HUDEP-2 (cell line): ENCODE results near the gene OGDHL.
"Not testable (repeated sequence)": the region's sequence is repeated elsewhere in the genome, so short reads cannot be mapped to it uniquely, and the experiment has no call there.

ENCODE experiments used
- DNase-seq, 76 experiments: peaks; one replicate each; lab custom pipeline; 2025; ENCODE audit not compliant: unreplicated experiment in 76 of 76; lab: John Stamatoyannopoulos, UW

The OGDHL gene

DNA sequence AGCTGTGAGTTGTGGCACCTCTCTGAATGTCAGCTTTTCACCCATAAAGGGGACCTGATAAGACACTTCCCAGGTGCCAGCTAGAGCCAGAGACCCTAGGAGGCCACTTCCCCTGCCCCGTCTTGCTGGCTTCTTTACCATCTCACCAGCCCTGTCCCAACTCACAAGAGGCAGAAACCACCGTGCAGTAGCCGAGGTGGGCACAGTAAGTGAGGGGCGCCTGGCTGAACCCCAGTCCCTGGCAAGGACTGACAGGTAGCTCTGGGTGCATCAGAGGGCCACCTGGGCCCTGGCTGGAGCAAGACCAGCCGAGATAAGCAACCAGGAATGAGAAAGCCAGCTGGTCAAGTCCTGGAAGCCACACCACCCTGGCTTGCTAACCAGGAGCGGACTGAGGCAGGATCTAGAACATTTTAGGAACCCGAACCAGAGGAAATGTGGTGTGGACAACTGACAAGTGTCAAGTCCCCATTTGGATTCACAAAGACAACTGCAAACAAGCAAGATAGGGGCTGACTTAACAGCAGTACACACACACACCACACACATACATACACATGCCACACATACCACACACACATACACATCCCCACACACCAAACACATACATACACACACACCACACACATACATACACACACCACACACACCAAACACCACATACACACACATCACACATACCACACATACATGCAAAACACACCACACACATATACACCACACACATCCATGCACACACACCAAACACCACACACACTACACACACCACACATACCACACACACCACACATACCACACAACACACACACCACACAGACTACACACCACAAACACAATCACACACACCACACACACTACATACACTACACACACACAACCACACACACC is 20.8 kb downstream of the OGDHL start:
- DNase-seq, result no peak

DNA sequence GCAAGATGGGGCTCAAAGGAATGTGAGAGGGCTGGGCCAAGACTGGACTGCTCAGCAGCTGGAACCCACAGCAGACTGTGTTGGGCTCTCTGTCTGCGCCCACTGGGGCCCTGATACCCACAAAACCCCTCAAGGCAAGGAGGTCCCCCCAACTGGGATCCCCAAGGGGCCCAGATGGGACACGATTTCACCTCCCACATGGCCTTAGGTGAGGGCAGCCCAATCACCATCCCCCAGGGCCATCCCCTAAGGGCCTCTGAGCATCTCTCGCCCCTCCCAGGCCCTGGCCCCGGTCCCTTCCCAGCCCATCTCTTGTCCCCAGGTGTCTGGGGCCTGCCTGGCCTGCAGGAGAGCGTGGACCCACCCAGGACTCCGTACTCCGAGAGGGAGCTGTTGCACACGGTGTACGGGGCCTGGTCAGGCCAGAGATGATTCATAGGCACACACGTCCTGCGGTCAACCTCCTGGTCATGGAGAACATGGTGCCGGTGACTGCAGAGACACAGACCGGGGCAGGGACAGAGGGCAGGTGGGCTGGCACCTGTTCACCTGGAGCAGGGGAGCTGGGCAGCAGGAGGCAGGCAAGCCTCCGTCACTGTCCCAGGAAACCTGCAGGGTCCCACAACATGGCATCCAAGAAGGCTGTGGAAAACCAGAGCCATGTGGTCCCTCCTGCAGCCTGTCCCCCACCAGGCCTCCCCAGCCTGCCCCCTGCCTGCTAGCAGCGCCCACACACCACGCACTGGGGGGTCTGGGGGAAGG is 21.6 kb downstream of the OGDHL start:
- no peak for DNase-seq

DNA sequence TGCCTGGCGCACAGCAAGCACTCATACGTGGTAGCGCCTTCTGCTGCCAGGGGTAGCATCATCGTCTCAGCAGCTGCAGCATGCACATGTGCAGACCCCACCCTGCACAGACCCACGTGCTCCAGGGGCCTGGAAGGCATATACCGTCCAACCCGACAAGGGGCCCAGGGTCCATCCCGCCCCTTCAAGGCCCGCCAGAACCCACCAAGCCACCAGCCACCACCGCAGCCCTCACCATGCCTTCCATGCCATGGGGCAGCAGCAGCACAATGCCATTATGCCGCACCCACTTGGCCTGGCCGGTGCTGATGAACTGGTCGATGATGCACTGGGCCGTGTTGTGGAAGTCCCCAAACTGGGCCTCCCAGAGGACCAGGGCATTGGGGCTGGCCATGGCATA is 22.7 kb downstream of the OGDHL start:
- no peak for DNase-seq

DNA sequence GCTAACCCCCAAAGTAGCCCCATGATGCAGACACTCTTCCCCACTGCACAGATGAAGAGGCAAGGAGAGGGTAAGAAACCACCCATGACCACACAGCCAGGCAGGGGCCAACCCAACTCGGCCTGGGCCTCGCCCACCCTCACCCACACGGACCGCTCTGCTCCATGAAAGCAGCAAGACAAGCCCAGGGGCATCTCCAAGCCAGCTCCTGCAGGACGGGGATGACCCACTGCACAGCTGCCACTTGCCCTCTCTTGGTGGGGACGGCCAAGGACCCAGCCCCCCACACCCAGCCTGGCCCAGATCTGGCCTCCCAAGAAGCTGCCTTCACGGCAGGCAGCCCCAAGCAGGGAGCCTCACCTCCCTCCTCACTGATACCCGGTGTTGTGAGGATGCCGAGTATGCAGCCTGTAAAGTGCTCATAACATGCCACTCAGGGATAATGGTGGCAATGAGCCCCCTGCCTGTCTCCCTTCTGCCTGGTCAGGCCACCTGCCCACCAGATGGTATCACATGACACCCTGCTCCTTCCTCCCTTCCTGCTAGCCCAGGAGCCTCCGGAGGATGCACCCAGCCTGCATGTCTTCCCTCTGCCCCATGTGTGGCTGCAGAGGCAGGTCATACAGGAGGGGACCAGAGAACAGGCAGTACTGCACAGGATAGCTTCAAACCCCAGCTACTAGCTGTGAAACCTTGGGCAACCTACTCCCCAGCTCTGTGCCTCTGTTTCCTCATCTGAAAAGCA is 23.3 kb downstream of the OGDHL start:
- no peak for DNase-seq

DNA sequence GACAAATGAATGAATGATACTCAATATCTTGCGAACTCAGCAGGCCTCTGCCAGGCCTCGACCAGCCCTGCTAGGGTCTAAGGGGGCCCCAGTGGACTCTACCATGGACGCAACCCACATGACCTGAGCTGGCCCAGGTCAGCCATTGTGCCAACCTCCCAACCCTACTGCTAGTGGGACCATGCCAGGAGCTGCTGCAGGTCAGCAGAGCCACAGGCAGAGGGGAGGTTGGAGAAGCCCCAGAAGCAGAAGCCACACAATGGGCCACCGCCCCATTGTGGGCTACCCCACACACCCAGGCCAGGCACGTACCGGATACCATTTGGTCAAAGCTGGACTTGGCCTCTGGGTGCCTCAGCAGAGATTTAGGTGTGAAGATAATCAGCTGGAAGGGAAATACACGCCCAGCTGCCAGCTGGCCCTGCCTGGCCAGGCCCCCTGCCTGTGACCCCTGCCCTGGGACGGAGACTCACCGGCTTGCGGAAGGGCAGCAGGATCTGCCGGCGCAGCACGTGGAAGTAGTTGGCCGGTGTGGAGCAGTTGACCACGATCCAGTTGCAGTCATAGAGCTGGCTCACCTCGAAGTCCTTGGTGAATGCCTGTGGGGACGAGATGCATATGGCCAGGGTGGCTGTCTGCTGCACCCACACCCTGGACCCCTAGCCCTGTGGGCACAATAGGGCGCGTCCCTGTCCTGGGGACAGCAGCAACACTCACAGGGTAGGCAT is 24.5 kb downstream of the OGDHL start:
- no peak for DNase-seq

DNA sequence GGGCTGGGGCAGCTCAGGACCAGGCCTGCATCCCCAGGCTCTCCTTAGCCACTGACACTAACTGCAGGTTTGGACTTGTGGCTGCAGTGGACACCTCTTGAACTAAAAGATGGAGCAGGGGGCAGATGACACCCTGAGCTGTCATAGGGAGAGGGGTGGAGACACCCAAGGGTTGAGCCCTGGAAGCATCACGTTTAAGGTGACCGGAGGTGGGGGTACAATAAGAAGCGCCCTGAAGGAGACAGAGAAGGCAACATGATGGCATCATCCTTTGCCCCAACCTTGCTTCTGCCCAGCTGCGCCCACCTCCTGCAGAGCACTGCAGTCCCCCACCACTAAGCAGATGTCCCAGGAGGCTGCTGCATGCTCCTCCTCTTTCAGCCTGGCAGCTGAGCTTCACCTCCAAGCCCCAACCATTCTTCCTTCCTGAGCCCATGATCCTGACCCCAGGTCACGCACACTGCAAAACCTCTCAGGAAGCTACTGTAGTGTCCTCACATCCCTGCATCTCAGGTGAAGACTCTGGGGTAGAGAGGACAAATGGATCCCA is 25.5 kb downstream of the OGDHL start:
- DNase-seq, result no peak

DNA sequence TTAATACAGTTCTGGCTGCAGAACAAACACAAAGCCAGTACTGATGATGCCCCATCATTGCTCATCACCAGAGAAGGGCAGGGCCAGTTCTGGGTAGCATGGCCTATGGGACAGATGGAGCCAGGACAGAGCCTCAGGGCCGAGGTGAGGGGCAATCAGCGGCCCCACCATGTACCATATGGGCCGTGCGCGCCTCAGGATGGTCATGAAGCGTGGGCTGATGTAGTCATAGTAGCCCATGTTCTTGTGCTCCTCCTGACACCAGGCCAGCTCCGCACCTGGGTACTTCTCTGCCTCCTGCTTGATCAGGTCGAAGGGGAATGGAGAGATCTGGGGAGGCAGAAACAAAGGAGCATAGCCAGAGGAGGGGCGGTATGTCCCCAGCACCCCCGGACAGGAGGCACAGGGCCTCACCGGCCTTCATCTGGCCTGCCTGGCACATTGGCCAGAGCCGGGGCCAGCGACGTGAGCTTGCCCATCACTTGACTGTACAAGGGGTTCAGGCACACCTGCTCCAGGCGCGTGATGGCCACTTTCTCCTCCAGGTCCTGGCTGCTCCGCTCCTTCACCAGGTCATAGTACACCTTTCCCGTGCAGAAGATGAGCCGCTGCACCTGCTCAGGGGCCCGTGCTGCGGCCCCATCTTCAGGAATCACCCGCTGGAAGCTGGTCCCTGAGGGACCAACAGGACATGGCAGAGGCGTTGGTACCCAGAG is 26.1 kb downstream of the OGDHL start:
- no peak for DNase-seq

DNA sequence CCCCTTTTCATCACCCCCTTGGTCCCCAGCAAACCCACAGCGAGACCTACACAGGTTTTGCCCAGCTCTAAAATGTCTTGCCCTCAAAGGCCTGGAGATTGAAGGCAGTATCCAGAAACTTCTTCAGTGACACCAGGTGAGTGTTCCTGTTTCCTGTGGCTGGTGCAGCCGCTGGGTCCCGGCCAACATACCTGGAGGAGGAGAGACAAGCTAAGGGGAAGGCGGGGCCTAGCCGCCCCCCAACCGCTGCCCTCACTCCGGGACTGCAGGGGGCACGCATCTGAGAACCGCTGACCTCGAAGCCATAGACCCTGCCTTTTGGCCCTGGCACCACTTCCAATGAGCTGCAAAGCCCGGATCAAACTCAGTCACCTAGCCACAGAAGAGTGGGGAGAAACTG is 27.0 kb downstream of the OGDHL start:
- no peak for DNase-seq

DNA sequence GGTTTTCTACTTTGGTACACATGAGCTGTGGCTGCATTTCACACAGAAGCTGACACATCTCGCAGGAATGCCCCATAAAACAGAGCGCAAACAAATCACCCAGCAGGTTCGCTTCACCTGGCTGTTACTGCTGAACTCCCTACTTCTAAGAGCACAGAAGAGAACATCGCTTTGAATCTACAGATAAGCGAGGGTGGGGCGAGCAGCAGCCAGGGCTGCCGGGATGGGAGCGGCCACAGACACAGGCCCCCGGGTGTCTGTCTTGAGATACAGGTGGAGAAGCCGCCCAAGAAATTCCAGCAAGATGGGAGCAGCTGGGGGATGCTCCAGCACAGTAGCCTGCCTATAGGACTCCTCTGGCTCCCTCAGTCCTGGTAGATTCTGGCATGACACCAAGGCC is 27.4 kb downstream of the OGDHL start:
- DNase-seq, result no peak

DNA sequence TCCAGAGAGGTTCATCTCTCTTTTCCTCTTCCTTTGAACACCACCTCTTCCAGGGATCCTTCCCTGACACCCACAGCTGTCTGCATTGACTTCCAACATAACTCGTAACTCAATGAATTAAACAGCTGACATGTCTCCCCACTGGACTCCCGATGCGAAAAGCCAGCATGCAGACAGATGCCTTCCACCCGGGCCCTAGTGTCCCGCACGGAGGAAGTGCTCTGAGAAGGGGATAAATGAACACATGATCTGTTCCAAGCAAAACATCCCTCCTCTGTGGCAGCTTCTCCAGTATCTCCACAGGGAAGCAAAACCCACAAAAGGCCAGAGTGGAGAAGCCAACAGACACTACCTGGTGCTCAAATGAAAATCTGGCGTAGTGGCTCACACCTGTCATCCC is 28.3 kb downstream of the OGDHL start:
- DNase-seq, result no peak

DNA sequence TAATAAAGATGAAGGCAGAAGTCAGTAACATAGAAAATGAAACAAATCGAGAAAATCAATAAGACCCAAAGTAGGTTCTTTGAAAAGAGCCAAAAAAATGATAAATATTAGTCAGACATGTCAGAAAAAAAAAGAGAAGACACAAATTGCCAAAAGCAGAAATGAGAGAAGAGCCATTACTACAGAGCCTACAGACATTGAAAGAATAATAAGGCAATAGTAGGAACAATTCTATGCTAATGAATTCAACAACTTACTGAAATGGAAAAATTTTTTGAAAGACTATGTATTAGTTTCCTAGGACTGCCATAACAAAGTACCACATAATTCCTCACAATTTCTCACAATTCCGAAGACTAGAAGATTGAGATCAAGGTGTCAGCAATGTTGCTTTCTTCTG is 35.5 kb downstream of the OGDHL start:
- no peak for DNase-seq

DNA sequence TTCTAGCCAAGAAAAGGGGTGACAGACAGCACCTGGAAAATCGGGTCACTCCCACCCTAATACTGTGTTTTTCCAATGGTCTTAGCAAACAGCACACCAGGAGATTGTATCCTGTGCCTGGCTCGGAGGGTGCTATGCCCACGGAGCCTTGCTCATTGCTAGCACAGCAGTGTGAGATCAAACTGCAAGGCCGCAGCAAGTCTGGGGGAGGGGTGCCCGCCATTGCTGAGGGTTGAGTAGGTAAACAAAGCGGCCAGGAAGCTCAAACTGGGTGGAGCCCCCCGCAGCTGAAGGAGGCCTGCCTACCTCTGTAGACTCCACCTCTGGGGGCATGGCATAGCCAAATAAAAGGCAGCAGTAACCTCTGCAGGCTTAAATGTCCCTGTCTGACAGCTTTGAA is 47.0 kb downstream of the OGDHL start:
- not testable (repeated sequence) for DNase-seq

DNA sequence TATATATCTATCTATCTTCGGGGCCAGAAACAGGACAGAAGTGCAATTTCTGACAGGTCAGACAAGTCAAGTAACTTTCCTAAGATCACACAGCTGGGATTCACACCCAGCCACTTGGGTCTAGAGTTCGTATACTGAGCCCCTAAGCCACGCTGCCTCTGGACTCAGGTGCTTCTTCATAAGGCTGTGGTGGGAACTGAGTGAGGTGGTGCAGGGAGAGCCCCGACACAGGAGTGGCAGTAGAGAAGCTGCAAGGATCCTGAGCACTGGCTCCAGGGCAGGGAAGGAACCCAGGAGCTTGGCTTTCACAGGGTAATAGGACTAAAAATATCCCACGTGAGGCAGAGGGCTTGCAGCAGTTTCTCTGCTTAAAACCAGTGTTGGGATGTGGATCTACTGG is 48.9 kb downstream of the OGDHL start:
- DNase-seq, result no peak

DNA sequence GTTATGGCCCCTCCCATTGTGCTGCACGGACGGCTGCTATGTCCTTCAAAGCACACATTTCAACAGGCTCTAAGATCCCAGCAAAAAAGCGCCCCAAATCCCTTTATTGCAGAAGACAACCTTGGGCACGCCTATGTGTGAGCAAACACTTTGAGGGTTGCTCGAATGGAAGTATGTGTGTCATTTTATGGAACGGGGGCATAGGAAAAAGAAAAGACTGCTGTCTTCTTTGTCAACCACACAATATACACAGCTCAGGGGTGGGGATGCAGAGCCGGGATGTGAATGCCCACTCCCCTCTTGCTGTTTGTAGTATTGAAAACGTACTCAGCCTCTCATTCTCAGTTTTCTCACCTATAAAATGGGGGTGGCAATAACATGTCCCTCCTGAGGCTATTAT is 50.6 kb downstream of the OGDHL start:
- no peak for DNase-seq

DNA sequence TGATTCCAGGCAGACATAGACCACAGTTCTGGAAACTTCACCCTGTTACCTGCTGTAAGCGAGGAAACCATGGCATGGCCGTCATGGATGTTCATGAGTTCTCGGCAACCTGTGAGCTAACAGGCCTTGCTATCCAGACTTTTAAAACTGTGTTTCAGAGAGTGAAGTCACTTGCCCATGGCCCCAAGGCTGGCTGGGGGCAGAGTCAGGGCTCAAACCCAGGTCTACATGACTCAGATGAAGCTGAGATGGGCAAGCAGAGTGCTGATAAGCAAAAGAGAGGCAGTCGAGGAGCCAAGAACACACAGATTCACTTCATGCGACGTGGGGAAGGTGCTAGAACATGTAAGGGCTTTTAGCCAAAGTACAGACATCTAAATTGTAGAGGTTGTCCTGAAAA is 51.2 kb downstream of the OGDHL start:
- no peak for DNase-seq

DNA sequence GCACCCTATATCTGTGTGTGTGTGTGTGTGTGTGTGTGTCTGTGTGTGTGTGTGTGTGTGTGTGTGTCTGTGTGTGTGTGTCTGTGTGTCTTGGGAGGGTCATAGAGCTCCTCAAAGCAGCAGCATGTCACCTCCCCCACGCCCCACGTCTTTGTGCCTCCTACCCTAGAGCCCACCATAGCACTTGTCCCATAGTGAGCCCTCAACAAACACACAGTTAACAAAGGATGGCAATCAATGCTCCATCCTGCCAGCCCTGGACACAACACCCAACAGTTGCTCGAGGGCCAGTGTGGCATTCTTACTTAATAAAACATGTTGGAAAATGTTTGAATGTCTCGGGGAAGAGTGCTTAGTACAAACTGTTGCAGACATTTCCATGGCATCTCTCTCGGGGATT is 52.2 kb downstream of the OGDHL start:
- no peak for DNase-seq

DNA sequence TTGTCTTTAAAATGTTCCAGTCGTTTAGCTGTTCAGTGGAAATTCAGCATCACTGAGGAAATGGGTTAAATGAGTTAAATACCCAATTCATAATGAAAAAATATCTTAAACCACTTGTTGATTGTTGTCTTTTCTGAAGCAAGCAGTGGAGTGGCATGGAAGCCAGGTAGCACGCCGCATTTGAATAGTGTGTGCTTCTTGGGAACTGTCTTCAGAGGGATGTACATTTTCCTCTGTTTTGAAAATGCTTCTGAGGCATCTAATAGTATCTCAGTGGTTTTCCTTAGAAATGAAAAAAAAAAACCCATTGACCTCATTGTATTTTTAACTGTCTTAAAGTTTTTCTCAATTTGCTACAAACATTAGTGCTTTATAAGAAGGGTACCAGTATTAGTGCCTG is 54.5 kb downstream of the OGDHL start:
- DNase-seq, result no peak

DNA sequence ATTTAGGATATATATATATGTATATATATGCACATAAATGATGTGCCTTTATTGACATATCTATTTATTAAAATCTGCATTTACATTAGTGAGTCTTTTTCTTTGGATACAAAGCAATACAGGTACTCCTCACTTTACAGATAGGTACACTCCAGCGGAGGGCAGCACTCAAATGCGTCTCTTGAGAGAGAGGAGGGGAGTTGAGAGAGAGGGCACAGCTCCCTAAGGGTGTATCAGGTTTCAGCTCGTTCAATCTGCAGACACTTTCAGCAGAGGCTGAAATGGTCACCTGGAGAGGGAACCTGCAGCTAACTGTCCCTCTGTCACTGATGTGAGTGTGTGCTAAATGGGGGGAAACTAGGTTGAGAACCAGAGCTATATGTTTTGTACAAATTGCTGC is 61.1 kb downstream of the OGDHL start:
- no peak for DNase-seq

DNA sequence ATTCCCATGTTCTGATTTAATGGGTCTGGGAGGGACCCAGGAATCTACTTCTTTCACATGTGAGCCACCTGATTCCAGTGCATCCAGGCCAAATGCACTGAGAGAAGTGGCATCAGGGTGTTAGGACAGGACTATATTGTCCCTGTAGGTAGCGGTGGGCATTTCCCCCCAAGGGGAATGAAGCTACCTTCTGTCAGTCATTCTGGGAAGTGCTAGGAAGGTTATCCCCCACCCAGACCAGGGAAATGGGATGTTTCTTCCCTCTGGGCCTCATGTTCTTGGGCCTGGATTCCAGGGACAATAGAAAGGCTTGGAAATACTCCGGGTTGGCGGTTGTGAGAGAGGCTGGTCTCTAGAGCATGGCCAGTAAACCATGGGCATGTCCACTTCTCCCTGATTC is 61.9 kb downstream of the OGDHL start:
- DNase-seq, result no peak

DNA sequence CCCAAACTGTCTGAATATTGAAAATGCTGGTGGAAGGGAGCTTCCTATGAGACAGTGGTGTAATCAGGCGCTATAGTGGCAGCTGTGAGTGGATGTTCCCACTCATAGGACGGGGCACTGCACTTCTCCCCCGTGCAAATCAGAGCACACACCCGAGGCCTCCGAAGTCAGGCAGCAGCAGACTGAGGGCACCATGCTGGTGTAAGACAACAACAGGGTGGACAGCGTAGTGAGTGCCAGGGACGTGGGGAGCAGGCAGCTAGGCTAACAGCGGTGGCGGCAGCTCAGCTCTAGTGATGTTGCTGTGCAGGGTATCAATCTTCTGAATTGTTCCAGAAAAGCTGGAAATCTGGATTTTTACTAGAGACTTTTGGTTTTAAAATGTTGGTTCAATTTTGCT is 63.4 kb downstream of the OGDHL start:
- DNase-seq, result no peak
